HG02623 (cell line): ENCODE measurements around the gene HSF5.
"Not testable (repeated sequence)": the region's sequence is repeated elsewhere in the genome, so short reads cannot be mapped to it uniquely, and the experiment has no call there.

Experiments used
- ATAC-seq: cut with Tn5 transposase; IDR thresholded peaks from one replicate; pipeline ENCODE4 v1.9.1; 2021; ENCODE audit warnings: moderate library complexity; ENCODE audit not compliant: unreplicated experiment

Gene HSF5

DNA sequence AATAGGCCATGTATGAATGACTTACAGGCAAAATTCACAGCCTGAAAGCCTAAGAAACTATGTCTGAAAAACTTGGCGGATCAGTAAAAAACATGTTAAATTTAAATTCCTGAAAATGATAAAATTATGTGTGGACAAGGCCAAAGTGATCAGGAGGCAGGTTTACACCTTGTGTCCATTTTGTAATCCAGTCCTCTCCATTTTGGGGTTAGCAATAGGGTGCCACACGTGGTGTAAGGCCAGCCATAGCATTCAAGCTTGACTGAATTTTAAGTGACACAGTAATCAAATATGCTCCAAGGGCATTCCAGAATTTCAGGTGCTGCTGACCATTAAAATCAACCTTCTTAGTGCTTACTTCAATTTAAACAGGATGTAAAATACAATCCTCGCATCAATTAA, 73.6 kb downstream of the HSF5 start:
- ATAC-seq = no peak

DNA sequence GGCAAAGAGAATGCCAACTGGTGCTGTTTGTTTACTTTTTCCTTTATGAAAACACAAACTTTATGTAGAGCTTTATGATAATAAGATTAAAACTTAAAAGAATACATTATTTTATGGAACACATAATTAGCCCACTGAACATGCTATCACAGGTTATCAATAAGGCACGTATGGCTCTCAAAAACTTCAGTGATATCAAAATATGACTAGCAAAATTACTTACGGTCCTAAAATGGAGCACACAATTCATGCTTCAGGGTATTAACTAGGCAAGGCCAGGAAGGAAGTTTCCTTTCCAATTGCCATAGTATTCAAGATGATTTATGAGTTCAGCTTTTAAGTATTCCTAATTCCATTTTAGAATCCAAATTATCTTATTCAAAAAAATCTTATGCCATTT, 74.5 kb downstream of the HSF5 start:
- no peak for ATAC-seq

DNA sequence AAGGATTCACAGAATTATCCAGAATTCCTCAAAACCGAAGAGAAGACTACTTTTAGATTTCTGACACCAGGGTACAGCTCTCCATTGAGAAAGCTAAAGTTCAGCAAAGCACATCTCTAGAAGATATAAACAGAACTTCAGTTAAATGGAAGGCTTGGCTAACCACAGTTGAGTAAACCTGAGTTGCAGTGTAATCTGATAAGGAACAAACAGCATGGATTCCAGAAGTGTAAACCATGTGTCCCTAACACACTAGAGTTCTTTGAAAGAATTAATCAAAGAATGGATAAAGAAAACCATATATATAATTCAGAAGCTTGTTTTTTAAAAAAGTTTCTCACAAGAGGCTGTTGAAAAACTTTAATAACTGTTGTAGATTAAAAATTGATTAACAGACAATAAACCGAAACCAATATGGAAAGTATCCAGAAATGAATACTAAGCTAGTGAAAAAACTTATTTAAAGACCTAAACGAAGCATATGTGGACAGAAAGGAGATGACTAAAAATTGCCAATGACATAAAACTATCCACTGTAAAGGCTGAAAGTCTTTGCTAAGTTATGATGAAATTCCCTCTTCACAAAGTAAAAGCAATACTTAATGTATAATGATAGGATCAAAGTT, 75.1 kb downstream of the HSF5 start:
- no peak for ATAC-seq

DNA sequence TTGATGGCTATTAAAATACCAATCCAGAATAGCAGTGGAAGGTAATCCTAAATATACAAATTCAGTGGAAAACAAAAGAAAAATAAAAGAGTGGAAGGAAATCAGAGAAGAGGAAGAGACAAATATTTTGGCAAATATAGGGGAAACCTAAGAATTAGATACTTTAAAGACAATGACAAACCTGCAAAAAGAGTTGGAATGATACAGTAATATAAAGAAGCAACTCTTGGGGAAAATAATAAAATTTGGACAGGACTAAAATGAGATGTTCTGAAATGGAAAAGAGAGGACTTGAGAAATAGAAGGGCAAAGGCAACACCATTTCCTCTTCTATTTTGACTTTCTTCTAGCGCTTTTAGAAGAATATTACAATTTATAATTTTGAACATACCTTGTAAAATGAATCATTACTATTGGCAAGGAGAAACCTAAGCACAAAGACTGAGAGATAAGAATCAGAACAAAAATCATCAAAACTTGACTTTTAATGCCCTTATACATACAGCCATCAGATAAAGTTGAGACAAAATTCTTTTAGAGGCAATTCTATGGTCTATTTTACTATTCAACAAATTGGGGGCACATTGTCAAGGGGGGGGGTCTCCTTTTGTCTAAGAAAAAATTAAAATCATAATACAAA, 76.0 kb downstream of the HSF5 start:
- no peak for ATAC-seq

DNA sequence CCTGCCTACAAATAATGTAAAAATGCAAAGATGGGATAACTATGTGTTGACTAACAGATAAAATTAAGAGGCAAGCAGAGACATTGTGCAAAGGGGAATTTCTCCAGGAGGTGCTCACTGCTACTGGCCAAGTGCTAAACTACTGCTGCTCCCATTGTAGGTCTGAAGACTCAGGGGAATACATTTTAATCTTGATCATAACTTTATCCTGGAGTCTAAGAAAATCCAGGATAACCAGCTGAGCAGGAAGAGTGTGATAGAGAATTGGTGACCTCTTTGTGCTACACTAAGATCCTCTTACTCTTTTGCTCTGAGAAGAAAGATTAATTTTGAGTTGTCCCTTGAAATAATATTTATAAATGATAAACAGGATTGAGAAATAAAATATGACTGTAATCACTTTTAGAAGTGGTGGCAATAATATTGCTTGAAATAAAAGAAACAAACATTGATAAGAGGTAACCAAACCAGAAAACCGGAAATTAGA, 76.8 kb downstream of the HSF5 start:
- ATAC-seq = no peak

DNA sequence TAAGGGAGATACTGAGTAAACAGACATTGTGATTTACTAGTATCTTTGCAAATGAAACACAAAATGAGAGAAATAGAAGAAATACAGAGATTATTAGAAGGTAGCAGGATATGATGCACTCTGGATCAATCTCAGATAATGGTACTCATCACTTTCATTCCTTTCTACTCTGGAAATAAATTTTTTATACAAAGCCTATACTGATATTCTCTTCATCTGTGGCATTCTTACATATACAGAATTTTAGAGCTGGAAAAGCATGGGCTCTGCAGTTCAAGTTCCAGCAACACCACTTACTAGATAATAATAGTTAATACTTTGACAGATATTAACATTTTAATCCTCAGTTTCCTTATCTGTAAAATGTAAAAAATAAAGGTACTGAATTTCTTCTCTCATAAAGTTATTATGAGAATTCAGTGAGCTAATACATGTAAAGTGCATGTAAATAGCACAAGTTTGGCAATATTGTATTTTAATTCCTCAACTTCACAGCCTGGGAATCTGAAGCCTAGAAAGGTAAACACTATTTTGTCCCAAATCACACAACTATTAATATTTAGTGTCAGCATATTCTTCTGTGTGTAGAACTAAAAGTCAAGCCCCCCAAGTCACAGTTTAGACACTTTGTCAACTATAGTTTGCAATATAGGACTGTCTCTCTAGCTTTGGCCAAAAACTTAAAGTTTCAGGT, 77.3 kb downstream of the HSF5 start:
- no peak for ATAC-seq

DNA sequence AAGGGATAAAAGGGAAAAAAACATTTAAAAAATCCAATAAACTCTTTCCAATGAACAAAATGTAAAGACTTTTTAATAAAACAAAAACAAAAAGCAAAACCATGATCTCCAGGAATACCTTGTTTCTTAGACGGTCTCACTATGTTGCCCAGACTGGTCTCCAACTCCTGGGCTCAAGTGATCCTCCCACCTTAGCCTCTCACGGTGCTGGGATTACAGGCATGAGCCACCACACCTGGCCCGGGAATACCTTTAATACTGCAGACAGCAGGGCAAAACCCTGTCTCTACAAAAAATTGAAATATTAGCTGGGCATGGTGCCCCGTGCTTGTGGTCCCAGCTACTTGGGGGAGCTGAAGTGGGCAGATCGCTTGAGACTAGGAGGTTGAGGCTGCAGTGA, 78.8 kb downstream of the HSF5 start:
- ATAC-seq = no peak

DNA sequence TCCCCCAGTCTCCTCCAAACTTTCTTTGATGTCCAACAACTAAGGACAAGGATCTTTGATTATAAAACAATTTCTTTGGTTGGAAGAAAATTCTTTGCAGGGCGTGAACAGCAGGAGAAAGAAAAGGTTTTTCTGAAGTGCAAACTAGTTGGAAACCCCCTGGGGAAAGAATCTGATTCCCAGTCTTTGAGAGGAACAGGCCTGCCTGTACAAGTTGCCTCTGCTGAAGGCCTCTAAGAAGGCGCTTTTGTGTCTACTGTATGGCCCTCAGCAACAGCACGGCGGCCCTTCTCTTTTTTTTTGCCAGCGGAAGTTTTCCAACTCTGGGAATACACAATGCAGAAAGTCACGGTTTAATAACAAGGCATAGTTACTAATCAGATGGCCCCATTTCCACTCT, 84.9 kb downstream of the HSF5 start:
- ATAC-seq = no peak

DNA sequence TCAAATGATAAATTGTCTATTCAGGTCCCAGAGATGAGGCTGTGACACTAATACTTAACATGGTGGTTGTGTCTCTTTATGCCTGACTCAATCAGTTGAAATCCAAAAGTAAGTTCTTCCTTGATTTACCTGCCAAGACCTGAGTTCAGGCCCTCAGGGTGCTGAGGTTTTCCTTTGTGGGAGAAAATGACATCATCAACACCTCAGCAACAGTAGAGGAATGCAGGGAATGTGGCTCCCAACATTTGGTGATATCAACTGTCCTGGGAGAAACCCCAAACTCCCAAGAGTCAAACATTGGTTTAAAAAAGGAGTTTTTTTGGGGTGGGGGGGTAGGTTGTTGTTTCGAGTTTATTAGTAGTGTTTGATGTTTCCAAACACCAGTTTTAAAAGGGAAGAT, 85.5 kb downstream of the HSF5 start:
- no peak for ATAC-seq

DNA sequence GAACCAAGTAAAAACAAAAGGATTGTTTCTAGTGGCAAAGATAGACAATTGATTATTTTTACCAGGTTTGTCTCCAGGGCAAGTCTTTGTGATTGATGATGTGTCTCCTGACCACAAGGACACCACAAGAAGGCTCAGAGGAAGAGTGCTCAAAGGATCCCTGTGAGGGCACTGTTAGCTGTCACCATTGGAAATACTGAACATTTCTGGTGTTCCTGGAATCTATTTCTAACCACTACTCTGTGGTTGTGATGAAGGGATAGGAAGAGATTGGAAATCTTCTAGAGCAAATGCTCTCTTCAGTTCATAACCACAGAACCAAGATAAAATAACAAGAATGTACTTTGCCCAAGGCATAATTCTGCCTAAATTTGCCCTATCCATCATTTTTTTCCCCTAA, 86.2 kb downstream of the HSF5 start:
- no peak for ATAC-seq

DNA sequence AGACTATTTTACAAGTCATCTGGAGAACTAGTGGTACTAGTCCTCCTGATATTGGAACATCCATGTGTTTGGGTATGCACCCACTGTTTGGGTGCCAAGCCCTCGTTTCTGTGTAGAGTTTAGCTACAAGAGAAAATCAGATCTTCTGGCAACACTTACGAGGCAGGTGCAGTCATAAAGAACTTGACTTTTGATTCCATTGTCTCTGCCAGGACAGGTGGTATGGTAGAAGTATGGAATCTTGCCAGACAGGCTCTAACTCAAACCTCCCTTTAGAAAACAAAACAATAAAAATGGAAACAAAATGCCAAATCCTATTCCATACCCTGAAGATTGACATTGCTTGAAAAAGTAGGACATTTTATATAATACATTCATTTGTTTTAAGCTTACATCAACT, 86.9 kb downstream of the HSF5 start:
- no peak for ATAC-seq

DNA sequence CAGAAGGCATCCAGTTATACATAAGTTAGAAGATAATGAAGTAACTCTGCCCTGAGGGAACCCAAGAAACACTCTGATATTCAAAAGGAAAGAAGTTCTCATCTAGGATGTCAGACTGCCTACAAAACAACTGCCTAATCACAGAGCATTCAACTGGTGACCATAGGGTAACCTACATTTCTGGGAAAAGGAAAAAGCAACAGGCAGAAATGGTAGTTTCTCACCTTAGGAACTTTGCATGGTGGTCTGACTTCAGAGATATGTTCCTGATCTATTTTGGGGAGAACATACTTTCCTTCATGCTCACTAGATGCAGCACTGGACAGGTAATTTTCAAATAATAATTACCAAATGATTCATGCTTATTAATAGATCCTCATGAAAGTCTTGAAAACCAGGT, 87.4 kb downstream of the HSF5 start:
- ATAC-seq = no peak

DNA sequence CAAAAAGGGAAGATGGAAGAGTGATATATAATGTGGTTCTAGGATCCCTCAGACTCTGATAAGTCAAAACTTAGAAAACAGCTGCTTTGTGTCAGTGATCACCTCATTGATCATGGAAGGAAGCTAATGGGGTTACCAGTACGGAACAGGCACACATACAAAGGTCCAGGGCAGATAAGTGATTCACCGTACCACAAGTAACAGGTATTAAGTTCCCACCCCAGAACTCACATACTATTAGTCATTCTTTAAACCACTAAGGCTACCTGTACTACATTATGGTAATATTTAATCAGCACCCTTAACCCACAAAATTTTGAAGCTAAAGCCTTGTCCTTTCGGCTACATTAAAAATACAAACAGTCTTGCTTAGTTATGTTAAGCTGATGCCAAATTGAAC, 88.2 kb downstream of the HSF5 start:
- ATAC-seq = no peak

DNA sequence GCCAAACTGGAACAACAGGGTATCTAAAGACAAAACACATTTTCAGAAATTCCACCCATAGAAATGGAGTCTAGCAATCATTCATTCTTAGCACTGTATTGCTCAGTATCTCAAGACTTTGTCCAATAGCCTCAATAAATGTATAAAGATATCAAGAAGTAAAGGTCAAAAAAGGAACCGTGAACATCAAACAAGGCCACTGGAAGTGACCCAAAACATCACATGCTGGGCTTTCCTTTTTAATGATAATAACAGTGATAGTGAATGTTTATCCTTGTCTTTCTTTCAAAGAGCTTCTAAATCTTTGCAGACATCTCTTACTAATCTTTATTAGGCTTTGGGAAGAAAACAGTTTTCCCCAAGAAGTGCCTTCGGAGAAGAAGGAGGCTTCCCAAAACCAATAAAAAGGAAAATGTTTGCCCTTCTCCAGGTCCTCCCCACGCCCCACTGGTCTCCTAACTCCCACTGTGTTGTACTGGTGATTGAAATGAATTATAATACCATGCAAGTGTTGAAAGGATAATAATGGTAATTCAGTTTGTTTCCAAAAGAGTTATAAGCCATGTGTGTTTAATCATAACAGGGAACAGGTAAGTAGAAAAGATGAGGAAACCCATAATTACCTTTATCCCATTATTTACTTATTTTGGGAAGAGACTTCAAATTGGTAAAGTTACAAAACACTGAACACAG, 89.5 kb downstream of the HSF5 start:
- no peak for ATAC-seq

DNA sequence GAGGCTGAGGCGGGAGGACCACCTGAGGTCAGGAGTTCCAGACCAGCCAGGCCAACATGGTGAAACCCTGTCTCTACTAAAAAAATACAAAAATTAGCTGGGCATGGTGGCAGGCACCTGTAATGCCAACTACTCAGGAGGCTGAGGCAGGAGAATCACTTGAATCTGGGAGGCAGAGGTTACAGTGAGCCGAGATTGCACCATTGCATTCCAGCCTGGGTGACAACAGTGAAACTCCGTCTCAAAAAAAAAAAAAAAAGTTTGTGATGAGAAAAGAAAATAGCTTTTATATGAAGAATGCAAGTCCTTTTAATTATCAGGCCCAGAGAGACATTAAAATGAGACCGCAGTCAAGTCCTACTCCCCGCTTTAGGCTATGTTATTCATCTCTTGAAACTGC, 90.8 kb downstream of the HSF5 start:
- ATAC-seq = not testable (repeated sequence)

DNA sequence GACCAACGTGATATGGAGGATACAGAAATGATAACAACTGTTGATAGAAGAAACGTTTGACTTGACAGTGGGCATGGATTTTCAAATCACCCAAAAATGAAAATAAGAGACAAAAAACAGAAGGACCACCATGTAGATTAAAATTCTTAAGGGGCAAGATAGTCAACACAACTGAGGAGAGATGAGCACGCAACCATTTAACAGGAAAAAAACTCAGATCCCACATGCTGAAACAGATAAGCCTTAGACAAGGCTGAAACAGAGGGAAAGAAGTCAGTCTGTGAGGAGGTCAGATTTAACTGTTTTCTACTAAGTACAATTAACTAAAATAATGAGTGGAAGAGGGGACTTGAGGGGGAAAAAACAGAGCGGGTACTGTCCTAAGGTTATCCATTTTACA, 92.0 kb downstream of the HSF5 start:
- no peak for ATAC-seq

DNA sequence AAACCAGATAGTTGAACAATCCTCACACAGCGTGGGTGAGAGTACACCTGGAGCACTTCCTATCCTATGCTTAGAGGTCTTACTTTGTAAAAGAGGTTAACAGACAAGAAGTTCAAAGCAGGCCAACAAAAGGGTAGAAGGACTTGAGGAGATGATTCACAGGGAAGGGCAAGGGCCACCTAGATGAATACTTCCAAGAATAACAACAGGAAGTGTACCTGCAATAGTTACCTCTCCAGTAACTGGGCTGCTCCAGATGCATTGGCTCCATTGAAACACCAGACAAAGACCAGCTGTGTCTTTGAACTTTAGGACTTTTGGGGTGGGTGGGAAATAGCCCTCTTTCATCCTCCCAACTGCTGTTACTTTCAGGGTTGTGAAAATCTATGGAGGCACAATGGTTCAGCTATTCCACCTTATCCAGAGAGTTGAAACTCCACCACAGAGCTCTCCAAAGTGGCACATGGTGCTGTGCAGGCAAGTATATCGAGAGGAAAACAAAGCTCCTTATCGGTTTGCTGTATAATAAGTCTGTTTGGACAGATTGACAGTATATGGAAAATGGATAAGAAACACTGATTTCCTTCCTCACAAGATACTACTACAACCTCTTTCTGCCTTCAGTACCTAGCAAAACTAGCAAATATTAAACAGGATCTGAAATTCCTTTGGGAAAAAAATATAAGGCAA, 93.5 kb downstream of the HSF5 start:
- ATAC-seq = no peak

DNA sequence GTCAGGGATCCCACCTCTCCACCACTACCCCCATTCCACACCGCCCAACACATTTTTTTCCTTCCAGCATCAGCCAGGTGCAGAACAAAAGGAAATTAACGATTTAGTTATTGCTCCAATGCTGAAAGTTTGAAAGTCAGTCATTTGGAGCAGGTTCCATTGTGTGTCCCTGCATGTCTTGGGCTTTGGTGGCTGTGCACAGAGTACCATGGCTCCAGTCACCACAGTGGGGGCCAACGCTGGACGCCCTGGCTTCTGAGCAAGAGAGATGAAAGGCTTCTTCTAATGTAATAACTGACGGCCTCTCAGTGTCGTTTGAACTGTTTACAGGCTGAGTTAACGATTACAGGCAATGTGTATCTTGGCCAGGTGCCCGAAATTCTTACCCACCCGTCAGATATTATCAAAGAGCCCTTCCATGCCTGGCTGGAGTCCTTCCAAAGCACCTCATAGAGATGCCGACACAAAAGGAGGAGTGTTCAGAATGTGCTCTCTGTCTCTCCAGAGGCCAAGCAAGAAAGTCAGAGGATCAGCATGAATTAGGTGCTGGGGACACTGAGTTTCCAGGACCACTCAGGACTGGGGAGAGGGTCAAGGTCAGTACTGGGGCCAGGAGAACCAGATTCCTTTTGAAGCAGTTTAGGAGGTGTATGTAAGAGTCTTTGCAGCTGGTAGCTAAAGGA, 96.8 kb downstream of the HSF5 start:
- ATAC-seq = no peak

DNA sequence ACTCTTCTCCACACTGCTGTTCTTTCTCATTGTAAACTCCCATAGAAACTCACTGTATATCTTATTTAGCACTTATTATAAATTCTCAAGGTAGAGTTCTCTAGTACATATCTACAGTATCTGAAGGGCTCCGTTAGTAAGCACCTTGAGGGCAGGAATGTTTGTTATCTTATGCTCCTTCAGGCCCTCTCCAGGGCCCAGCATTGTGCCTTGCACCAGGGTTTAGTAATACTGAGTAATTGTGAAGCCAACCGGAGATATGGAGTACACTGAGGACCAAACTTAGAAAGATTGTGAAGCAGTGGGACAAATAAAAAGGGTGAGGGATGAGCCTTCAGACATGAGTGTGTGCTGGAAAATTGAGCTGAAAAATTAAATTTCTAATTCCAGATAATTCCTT, 97.3 kb downstream of the HSF5 start:
- no peak for ATAC-seq

DNA sequence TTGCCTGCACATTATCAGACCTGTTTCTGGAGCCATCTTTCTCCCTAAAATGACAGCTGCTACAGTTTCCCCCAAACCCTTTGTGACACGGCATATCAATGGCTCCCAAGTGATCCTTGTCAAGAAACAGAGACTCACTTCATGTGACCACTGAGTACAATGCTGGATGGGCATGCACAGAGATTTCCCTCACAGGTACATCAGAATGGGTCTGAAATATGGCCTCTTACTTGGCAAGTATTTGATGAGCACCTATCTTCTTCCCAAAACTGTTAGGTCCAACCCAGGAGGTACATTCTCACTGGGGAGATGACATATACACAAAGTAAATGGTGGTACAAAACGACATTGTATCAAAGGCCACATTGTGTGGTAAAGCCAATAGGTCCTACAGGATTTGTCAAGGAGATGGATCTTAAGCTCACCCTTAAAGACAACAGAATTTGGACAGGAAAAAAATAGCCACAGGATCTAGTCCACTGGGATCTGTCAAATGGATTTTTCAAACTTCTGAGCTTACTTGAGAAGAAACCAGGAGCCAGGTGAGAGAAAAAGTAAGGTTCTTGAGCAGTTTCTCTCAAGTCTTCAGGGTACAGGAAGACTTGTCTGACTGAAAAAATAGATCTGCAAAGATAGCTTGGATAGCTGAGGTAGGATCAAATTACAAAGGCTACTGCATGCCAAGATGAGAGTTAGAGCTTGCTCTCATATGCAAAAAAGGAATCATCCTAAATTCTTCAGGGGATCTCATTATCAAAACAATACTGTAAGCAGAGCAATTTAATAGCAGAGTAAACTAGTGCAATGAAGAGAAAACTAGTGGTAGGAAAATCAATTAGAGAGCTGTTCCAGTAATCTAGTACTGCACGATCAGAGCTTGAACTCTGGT, 99.7 kb downstream of the HSF5 start:
- ATAC-seq = no peak
